Measurements from ENCODE around the gene RAPGEF1. TPM values are rescaled to one million over a fixed set of nuclear protein-coding genes. Genes with fewer than 3 reads are reported as not detected.
"Not testable (repeated sequence)": the region's sequence is repeated elsewhere in the genome, so short reads cannot be mapped to it uniquely, and the experiment has no call there.

RAPGEF1 gene
- polyA plus RNA-seq, 3 donors: 38.5 to 44.6 (median 39.7) TPM

DNA sequence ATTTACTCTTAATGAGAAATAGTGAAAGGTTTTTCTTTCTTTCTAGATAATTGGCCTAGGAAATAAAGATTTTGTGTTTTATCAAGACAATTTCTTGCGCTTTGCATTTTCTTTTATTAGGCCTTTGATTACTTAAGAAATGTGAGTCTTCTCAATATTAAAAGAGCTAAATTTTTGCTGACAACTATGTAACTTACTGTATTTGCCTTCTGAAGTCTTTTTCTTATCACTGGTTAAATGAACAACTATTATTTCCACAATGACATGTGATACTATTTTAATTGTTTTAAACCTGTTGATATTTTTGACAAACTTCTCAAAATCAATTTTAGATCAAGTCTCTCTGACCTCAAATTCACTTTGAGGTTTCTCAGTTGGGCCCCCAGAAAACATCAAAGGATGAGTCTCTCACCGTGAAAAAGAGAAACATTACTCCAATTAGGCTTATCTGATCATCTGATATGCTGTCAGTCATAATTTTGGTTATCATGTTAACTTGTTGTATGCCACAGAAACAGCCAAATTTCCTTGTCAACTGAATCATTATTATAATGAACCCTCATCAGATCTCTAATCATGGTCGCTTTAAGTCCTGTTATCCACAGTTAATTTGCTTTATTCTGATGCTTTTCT lies 48.8 kb downstream of the RAPGEF1 start:
- DNase-seq: no peak

DNA sequence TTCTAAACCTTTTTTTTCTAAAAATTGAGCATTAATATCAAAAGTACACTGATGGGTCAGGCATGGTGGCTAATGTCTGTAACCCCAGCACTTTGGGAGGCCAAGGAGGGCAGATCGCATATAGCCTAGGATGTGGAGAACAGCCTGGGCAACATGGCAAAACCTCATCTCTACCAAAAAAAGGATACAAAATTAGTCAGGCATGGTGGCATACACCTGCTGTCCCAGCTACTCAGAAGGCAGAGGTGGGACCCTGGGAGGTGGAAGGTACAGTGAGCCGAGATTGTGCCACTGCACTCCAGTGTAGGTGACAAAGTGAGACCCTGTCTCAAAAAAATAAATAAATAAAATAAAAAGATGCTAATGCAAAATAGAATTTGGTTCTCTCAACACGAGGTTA lies 49.4 kb downstream of the RAPGEF1 start:
- no peak for DNase-seq

GRCh38 chr9:131688377-131688776 lies 51.5 kb downstream of the RAPGEF1 start:
- no peak for DNase-seq

GRCh38 chr9:131685753-131686706 lies 53.8 kb downstream of the RAPGEF1 start:
- no peak for DNase-seq

GRCh38 chr9:131683094-131683493 lies 56.8 kb downstream of the RAPGEF1 start:
- not testable (repeated sequence) for DNase-seq

DNA sequence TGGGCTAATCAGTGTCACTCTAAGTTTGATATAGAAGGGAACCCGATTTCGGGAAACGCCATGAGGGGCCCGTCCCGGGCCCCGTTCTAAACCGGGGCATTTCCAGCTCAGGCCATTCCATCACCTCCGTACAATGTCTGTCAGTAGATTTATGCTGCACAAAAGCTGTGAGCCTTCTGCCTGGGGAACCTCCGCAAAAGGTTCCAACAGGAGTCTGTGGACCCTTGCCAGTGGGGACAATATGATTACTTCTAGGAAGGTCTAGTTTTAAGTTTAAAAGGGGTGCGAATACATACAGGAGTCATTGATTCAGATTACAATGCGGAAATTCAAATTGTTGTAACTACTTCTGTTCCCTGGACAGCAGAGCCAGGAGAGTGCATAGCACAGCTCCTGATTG lies 57.6 kb downstream of the RAPGEF1 start:
- DNase-seq: no peak

GRCh38 chr9:131681826-131682225 lies 58.0 kb downstream of the RAPGEF1 start:
- not testable (repeated sequence) for DNase-seq

DNA sequence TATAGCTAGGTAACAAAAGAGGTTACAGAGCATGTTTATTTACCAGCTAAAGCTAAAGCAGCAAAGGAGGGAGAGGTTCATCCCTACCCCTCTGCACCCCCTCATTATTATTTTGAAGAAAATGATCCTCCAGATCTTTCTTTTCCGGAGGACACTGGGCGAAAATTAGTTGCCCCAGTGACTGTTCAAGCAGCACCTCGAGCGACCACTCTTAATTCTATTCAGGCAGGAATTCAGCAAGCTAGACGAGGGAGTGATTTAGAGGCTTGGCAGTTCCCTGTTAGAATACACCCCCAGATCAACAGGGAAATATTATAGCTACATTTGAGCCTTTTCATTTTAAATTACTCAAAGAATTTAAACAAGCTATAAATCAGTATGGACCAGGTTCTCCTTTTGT lies 58.8 kb downstream of the RAPGEF1 start:
- DNase-seq: not testable (repeated sequence)

GRCh38 chr9:131679261-131680020 lies 60.4 kb downstream of the RAPGEF1 start:
- no peak for DNase-seq

- DNase-seq: peak; percentile 60
Measured at GRCh38 chr9:131678499-131679111, 61.3 kb downstream of the RAPGEF1 start.

- peak; percentile 52 for DNase-seq
Measured at GRCh38 chr9:131677444-131678180, 62.3 kb downstream of the RAPGEF1 start.

- DNase-seq: no peak
Measured at GRCh38 chr9:131677049-131677443, 62.8 kb downstream of the RAPGEF1 start.

- no peak for DNase-seq
Measured at GRCh38 chr9:131676431-131676972, 63.4 kb downstream of the RAPGEF1 start.

DNA sequence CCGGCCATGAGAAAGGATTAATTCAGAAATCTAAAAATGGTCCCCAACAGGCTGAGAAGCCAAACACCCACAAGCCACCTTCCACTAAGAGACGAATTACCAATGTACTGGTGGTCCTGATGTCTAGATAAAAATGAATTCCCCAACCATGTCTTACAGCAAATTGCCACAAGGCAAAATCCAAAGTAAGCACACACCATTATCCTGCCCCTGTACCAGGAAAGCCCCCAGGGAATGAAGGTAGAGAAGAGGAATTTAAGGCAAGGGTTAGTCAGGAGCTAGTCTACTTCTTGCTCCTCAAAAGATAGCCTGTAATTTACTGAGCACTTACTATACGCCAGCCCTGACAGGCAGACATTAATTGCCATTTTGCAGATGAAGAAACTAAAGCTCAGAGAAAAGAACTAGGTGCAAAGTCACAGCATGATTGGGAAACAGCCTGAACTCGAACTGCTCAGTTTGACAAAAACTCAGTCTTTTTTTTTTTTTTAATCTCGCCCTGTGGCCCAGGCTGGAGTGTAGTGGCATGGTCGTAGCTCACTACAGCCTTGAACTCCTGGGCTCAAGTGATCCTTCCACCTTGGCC lies 64.3 kb downstream of the RAPGEF1 start:
- no peak for DNase-seq

GRCh38 chr9:131674425-131675421 lies 65.2 kb downstream of the RAPGEF1 start:
- no peak for DNase-seq

DNA sequence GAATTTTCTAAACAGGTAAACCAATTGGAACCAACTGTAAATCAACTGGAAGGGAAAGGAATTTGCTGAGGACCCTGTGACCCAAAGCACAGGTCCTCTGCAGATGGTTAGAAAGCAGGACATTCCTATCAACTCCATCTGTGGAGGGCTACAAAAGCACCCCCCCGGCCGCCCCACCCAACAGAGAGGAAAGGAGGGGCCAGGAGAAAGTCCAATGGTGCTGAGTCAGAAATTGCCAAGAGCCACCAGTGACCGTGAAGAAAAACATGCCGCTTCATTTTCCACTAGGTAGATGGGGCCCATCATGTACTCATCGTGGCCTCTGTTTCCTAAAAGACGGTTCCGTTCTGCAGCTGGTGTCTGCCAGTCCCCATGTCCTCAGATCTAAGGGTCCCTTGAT lies 66.3 kb downstream of the RAPGEF1 start:
- no peak for DNase-seq

DNA sequence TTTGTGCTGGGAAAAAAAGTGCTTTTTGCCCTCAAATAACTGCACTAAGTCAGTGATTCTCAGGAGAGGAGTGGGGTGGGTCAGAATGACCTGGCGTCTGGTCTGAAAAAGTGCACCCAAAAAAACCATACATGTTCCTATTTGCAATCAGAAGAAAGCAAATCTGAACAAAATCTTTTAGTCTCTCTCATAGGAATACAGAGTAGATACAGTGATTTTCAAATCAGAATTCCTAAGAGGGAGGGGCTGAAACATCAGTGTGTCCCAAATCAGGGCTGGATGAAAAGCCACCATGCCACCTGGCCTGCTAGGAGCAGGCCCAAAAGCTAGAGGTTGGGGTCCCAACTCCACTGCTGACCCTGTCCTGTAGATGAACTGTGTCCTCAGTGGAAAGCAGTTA lies 66.8 kb downstream of the RAPGEF1 start:
- no peak for DNase-seq

DNA sequence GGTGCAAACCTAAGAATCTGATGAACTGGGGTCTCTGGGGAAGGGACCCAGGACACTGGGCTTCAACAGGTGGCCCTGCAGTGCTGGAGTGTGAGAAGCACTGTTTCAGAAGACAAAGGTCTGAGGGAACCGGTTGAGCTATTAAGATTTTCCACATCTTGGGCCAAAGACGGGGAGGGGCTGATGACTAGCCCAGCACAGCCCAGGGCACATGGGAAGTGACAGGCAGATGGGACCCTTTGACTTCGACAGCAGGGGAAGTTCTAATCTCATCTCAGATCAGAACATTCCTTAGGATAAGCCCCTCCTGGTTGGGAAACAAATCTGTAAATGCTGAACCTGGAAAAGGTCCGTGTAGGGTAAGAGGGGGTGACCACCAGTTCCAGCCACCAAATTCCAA lies 67.4 kb downstream of the RAPGEF1 start:
- DNase-seq: no peak

DNA sequence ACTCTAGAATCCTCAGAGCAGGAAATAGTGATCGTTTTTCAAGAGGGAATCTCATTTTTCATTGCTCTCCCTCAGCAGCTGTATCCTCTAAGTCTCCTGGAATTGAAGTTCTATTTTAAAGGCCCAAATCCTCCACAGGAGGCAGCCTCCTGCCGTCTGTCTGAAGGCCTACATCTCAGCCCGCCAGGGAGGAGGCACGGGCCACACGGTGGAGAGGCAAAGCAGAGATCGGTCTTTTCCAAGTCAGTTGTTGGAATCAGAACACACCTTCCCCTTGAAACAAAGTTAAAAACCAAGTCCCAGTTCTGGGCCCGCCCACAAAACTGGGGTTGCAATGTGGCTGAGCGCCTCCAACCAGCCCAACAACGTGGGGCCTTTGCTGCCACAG lies 68.7 kb downstream of the RAPGEF1 start:
- no peak for DNase-seq
